Adipocyte (in vitro differentiated cells): ENCODE data around the gene CCNG2.

Experiments used
- DNase-seq: peaks from one replicate; pipeline ENCODE4 v3.0.0-alpha.2; 2015; ENCODE audit warnings: low read depth
- H3K27me3 ChIP-seq: replicated peaks from 2 replicates; pipeline ENCODE4 v1.7.0; 2013; ENCODE audit warnings: mild to moderate bottlenecking, low read length, moderate library complexity; ENCODE audit not compliant: control insufficient read depth, insufficient read depth
- H3K36me3 ChIP-seq: 2 replicates; pipeline ENCODE4 v1.7.0; 2013; ENCODE audit warnings: low read length, mild to moderate bottlenecking, moderate library complexity; ENCODE audit not compliant: control insufficient read depth, insufficient read depth, severe bottlenecking
- H3K4me1 ChIP-seq: 2 replicates; pipeline ENCODE4 v1.7.0; 2013; ENCODE audit warnings: mild to moderate bottlenecking, low read length, moderate library complexity; ENCODE audit not compliant: control insufficient read depth, insufficient read depth
- H3K4me3 ChIP-seq: 2 replicates; pipeline ENCODE4 v1.7.0; 2013; ENCODE audit warnings: mild to moderate bottlenecking, low read length, moderate library complexity
- H3K9ac ChIP-seq: 2 replicates; pipeline ENCODE4 v1.7.0; 2013; ENCODE audit warnings: mild to moderate bottlenecking, low read length, moderate library complexity
- H3K9me3 ChIP-seq: 2 replicates; pipeline ENCODE4 v1.7.0; 2013; ENCODE audit warnings: mild to moderate bottlenecking, low read length, moderate library complexity; ENCODE audit not compliant: control insufficient read depth

The CCNG2 gene

GRCh38 chr4:77179519-77179918, 22.5 kb downstream of the CCNG2 start:
- Histone ChIP-seq H3K9ac (no peak overlapping the region), H3K4me1 (peaks cover 8% of the 10 kb centered on the region), H3K27me3 (no peaks in the 10 kb centered on the region), H3K4me3 (no peak overlapping the region), H3K36me3 (no peaks in the 10 kb centered on the region), H3K9me3 (no peaks in the 10 kb centered on the region)
- DNase-seq, result no peak

- H3K9ac ChIP-seq, result no peak overlapping the region
- no peaks in the 10 kb centered on the region for H3K36me3 ChIP-seq
- no peaks in the 10 kb centered on the region for H3K27me3 ChIP-seq
- H3K4me3 ChIP-seq, result no peak overlapping the region
- DNase-seq, result no peak
- H3K4me1 ChIP-seq, result peaks cover 8% of the 10 kb centered on the region
- no peaks in the 10 kb centered on the region for H3K9me3 ChIP-seq
These were observed 24.7 kb downstream of the CCNG2 start for GRCh38 chr4:77181720-77182119.

- no peaks in the 10 kb centered on the region for H3K36me3 ChIP-seq
- H3K4me1 ChIP-seq, result peaks cover 8% of the 10 kb centered on the region
- DNase-seq, result peak; percentile 14
- H3K27me3 ChIP-seq, result no peaks in the 10 kb centered on the region
- no peaks in the 10 kb centered on the region for H3K9me3 ChIP-seq
- no peak overlapping the region for H3K4me3 ChIP-seq
- no peak overlapping the region for H3K9ac ChIP-seq
These were observed 26.9 kb downstream of the CCNG2 start for GRCh38 chr4:77183777-77184420.

GRCh38 chr4:77184974-77185373, 28.0 kb downstream of the CCNG2 start:
- Histone ChIP-seq H3K9ac (no peak overlapping the region), H3K27me3 (no peaks in the 10 kb centered on the region), H3K36me3 (no peaks in the 10 kb centered on the region), H3K4me1 (peaks cover 8% of the 10 kb centered on the region), H3K4me3 (no peak overlapping the region), H3K9me3 (no peaks in the 10 kb centered on the region)
- DNase-seq, result no peak

- H3K27me3 ChIP-seq, result no peaks in the 10 kb centered on the region
- H3K4me1 ChIP-seq, result peaks cover 8% of the 10 kb centered on the region
- DNase-seq, result no peak
- no peak overlapping the region for H3K4me3 ChIP-seq
- no peaks in the 10 kb centered on the region for H3K36me3 ChIP-seq
- no peak overlapping the region for H3K9ac ChIP-seq
- no peaks in the 10 kb centered on the region for H3K9me3 ChIP-seq
These were observed 28.7 kb downstream of the CCNG2 start for GRCh38 chr4:77185686-77186085.

GRCh38 chr4:77187322-77187721, 30.3 kb downstream of the CCNG2 start:
- DNase-seq, result no peak
- no peak overlapping the region for H3K4me3 ChIP-seq
- H3K36me3 ChIP-seq, result no peaks in the 10 kb centered on the region
- H3K4me1 ChIP-seq, result peaks cover 8% of the 10 kb centered on the region
- H3K9ac ChIP-seq, result no peak overlapping the region
- H3K27me3 ChIP-seq, result no peaks in the 10 kb centered on the region
- no peaks in the 10 kb centered on the region for H3K9me3 ChIP-seq

GRCh38 chr4:77188498-77189220, 31.7 kb downstream of the CCNG2 start:
- Histone ChIP-seq H3K4me1 (peaks cover 6% of the 10 kb centered on the region), H3K9me3 (no peaks in the 10 kb centered on the region), H3K36me3 (no peaks in the 10 kb centered on the region), H3K9ac (no peak overlapping the region), H3K27me3 (no peaks in the 10 kb centered on the region), H3K4me3 (no peak overlapping the region)
- no peak for DNase-seq

GRCh38 chr4:77189412-77189811, 32.4 kb downstream of the CCNG2 start:
- H3K36me3 ChIP-seq, result no peaks in the 10 kb centered on the region
- no peaks in the 10 kb centered on the region for H3K9me3 ChIP-seq
- H3K27me3 ChIP-seq, result peaks cover 4% of the 10 kb centered on the region
- no peaks in the 10 kb centered on the region for H3K4me1 ChIP-seq
- H3K9ac ChIP-seq, result no peak overlapping the region
- no peak overlapping the region for H3K4me3 ChIP-seq
- DNase-seq, result no peak

- DNase-seq, result no peak
These were observed 33.0 kb downstream of the CCNG2 start for GRCh38 chr4:77190053-77190452.

GRCh38 chr4:77193046-77193445, 36.0 kb downstream of the CCNG2 start:
- H3K4me3 ChIP-seq, result no peak overlapping the region
- no peak for DNase-seq

More at GRCh38 chr4:77190053-77190452, 33.0 kb downstream of the CCNG2 start:
- no peaks in the 10 kb centered on the region for H3K4me1 ChIP-seq
- H3K36me3 ChIP-seq, result no peaks in the 10 kb centered on the region
- H3K4me3 ChIP-seq, result no peak overlapping the region
- no peak overlapping the region for H3K9ac ChIP-seq
- H3K27me3 ChIP-seq, result peaks cover 11% of the 10 kb centered on the region
- H3K9me3 ChIP-seq, result no peaks in the 10 kb centered on the region

GRCh38 chr4:77193511-77194102, 36.6 kb downstream of the CCNG2 start:
- H3K4me1 ChIP-seq, result no peaks in the 10 kb centered on the region
- H3K9me3 ChIP-seq, result no peaks in the 10 kb centered on the region
- H3K36me3 ChIP-seq, result no peaks in the 10 kb centered on the region
- H3K4me3 ChIP-seq, result no peak overlapping the region
- DNase-seq, result no peak
- peaks cover 20% of the 10 kb centered on the region for H3K27me3 ChIP-seq
- H3K9ac ChIP-seq, result no peak overlapping the region

More at GRCh38 chr4:77193046-77193445, 36.0 kb downstream of the CCNG2 start:
- Histone ChIP-seq H3K9ac (no peak overlapping the region), H3K27me3 (peaks cover 20% of the 10 kb centered on the region), H3K36me3 (no peaks in the 10 kb centered on the region), H3K4me1 (no peaks in the 10 kb centered on the region), H3K9me3 (no peaks in the 10 kb centered on the region)
